Embryonic facial prominence (tissue), 1 donor: ENCODE data around the gene AAR2.

ENCODE experiments used
- DNase-seq: peaks from one replicate; pipeline ENCODE4 v3.0.0-alpha.2; 2016; ENCODE audit errors: extremely low spot score

The AAR2 gene

DNA sequence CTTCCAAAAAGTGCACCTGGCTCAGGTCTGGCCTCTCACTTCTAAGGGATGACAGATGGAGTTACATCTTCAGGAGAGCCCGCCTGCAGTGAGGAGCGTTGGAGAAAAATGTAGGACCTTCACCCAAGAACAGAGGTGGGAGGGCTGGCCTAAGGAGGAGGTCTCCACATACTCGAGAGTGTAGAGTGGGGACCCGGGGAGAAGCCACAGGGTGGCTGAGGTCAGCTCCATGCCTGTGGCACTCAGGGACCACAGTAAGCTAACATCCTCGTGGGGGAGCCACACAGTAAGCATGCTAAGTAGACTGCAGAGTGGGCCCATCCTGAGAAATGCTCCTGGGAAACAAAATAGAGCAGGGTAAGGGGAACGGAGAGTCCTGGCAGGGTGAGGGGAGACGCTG, 24.0 kb downstream of the AAR2 start:
- DNase-seq: no peak

DNA sequence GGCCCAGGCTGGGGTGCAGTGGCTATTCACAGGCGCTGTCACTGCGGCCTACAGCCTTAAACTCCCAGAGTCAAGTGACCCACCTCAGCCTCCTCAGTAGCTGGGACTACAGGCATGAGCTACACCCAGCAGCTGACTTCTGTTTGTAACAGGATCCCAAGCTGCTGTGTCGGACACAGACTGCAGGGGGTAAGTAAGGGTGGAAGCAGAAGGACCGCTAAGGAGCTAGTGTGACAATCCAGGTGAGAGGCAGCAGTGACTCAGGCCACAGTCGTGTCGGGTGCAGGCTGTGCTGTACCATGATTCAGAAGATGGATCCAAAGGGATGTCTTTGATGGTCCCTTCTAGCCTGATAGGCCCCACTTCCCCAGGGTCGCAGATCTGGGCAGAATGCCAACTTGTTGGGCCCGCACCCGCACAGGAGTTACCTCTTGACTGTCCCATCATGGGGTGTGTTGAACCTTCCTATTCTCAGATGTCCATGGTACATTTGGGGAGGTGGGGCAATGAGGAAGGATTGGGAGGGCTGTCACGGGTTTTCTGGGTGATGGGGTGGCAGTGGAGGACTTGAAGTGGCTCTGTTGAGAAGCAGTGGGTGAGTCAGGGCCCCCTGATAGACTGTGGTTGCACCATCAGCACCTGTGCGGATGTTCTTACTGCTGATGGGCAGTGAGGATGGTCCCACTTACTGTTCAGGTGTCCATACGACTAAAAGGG, 25.3 kb downstream of the AAR2 start:
- DNase-seq: no peak

DNA sequence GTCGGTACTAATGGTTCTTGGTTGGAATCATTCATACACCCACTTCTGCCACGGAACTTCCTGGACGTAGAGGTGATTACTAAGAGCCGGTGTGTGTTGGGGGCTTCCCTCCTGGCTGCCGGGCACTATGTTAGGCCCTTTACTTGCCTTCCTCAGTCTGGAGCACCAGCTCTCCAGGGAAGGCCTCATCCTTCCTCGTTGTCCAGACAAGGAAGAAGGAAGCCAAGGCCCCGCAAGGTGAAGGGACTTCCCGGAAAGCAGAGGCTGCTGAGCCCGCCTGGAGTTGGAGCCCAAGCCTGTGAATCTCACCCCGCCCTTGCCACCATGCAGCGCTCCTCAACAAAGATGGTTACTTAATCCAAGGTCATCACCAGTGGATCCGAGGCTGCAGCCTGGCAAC, 26.2 kb downstream of the AAR2 start:
- no peak for DNase-seq

DNA sequence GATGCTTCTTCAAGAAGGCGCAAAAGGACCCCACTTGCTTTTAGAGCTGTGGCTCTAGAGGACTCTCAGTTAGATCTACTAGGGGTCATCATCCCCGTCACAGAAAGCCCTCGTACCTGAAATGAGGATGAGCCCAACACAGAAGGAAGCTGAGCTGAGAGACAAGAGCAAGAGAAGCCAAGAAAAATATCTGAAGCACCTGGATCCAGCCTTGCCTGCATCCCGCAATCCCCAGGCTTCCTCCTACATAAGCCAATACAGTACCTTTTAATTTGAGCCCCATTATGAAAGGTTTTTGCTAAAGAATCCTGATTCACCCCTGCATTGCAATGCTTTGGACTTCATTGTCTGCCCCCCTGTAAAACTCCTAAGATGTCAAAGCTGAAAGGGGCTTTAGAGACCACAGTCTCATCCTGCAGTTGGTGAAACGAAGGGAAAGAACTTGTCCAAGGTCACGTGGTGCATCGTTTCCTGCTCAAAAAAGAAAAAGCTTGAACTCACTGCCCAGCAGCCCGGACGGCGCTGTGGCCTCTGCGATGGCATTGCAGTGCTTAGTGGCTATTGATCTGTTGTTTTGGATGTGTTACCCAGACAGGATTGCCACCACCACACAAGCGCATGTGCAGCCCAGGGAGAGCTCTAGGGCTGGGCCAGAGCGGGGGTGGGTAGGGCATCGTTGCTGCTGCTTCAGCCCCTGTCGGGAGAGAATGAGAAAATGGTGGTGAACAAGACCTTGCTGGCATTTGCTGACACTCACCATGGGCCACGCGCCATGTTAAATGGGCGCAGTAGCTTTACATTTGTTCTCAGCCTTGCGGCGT, 28.4 kb downstream of the AAR2 start:
- no peak for DNase-seq

DNA sequence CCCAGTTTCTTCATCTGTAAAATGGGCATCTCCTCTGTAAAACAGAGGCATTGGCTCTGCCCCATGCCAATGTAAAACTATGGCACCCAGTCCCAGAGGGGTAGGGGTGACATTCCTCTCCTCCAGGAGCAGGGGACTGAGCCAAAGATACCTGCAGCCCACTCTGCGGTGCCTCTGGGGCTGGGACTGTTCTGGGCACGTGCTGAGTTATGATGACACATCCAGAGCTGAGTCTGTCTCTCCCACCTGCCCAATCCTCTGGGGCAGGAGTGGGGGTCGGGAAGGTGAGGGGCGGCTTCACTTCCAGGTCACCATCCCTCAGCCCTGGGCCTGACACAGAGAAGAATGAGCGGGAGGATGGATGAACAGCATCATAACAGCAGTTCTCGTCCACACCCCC, 29.9 kb downstream of the AAR2 start:
- DNase-seq: no peak

DNA sequence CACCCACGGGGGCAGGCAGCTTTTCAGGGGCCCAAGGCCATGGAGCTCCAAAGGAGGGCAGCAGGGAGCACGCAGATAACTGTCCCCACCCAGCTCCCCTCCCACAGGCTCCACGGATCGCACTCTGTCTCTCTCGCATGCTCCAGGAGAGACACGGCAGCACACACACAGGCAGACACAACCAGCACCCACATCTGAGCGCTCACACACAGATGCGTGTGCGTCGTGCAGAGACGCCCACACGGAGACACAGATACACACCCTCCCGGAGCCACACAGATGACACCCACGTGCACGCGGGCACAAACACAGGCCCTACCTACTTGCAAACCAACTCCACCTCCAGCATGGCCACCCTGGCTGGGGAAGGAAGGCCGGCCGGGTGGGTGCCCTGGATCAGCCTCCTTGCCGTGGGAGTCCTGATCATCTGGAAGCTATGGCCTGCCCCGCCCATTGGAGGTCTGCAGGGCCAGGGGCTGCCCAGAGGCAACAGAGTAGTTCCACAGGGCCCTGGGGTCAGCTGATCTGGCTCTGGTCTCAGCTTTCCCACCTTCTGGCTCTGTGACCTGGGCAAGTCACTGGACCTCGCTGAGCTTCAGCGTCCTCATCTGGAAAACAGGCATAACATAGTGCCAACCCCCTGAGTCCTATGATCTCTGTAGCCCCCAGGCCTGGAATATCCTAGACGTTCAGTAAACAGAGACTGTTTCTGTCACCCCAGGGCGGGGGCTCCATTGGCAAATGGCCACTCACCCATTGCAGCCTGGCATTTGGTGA, 31.5 kb downstream of the AAR2 start:
- no peak for DNase-seq

DNA sequence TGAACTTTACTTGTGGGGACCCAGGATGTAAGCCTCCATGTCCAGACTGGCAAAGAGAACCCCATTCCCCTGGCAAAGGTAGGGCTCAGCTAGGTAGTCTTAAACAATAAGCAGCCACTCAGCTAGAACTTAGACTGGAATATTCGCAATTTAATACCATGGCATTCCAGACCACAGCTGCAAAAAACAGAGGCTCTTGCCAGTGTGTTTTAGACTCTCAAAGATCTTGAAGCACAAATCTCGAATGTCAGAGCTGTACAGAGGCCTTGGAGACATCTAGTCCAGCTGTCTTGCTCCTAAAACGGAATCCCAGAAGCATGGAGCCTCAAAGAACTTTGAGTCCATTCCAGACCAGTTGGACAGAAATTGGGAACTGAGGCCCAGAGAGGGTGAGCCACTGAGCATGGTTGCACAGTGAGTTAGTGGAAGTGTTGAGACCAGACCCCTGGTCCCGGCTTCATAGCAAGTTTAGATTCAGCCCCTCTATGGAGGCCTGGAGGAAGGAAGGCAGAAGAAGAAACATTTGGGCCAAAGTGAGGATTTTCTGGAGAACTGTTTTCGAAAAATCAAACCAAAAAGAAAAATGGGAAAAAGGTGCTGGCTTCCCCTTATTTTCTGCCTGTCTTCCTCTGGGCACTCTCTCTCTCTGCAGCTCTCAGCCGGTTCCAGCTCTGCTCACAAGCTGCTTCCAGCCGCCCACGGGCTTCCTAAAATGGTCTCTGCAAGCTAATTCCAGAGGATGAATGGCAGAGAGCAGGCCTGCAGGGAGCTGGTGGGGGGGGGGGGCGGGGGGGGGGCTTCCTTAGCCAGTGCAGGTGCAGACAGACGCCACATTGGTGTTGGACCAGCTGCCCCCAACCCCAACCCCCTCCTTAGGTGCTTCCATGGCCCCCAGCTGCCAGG, 32.4 kb downstream of the AAR2 start:
- DNase-seq: no peak

DNA sequence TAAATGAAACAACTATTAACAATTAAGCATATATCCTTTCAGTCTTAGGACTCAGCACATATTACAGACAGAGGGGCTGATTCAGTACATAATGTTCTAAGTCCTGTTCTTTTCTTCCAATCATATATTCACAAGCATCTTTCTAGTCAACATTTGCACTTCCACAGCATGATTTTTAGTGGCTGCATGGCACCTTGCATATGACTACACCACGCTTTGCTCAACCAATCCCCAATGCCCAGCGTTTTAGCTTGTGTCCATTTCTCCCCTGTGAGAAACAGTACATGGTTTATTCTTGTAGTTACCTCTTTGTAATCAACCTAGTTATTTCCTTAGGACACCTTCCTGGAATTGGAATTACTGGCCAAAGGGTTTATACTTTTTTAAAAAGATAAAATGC, 33.2 kb downstream of the AAR2 start:
- DNase-seq: no peak

DNA sequence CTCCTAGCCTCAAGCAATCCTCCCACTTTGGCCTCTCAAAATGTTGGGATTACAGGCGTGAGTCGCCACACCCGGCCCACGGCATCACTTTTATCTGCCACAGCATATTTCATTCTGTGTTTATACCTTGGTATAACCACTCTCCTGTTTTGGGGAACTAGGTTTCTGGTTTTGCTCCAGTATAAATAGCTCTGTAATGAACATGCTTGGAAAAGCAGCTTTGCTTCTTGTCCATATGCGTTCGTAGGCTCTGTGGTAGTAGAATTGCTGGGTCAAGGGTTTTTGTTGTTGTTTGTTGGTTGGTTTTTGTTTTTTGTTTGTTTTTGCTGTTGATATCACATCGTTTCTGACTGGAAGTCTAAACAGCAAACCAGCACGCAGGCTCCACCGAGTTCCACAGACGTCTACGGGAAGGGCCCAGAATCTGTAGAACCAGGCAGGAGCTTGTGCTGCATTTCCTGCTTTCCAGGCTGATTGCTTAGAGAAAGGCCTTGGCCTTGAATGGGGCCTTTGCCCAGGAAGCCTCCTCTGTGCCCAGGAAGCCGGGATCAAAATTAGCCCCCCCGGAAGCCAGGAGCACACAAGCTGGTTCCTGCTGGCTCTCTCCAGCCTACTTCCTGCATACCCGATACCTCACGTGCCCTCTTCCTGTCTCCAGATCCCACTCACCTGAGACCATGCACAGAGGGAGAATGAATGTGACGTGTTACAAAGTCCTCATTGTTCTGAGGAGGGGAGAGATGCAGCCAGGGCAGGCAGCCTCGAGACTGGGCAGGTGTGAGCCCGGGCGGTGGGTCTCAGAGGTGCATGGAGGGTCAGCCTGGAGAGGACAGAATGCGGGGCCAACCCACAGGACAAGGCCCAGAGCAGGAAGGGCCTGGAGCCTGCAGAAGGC, 34.7 kb downstream of the AAR2 start:
- DNase-seq: no peak

DNA sequence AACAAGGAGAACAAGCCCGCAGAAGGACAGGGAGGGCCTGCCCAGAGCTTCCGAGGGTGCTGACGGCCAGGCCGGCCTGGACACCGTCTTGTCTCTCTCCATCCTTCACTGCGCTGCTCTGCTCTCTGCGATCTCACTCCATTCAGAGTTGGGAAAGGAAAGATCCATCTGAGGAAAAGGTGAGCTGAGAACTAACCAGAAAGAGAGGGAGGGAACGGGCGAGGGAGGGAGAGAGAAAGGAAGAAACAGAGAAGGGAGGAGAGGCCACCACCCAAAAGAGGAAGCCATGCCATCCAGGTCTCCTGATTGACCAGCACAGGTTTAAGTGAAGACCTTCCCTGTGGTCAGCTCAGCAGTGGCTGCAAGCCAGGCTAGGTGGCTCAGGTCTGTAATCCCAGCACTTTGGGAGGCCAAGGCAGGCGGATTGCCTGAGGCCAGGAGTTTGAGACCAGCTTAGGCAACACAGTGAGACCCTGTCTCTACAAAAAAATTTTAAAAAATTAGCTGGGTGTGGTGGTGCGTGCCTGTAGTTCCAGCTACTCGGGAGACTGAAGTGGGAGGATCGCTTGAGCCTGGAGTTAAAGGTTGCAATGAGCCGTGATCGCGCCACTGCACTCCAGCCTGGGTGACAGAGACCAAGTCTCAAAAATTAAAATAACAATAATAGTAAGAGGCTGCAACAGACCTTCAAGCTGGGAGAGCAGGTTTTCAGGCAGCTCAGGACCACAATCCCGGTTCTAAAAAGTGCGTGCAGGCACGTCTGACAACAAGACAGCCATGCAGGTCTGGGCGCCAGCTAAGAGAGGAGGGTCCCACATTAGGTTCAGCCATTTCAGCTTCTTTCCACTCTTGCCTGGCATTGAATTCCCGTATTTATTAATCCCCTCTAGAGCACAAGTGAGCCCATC, 35.6 kb downstream of the AAR2 start:
- DNase-seq: no peak

DNA sequence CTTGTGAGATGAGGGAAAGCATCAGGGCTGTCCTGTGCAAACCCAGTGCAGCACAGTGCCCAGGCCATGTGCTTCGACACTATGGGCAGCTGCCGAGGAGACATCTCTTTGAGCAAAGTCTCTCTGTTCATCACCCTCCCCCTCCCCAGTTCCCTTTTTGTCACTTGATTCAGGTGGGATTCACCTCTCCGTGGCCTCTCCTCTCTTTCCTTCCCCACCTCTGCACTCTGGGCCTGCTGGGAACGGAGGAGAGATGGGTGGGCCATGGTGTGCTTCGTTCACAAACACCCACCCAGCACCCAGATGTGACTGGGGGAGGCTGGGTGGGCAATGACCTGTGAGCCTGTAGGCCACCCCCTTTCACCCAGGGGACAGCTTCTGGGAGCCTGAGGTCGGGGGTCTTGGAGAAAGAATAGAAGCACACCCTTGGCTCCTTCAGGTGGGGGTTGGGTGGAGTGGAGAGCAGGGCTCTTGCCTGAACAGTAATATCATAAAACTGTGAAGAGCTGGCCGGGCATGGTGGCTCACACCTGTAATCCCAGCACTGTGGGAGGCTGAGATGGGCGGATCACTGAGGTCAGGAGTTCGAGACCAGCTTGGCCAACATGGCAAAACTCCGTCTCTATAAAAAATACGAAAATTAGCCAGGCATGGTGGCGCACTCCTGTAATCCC, 36.4 kb downstream of the AAR2 start:
- no peak for DNase-seq

DNA sequence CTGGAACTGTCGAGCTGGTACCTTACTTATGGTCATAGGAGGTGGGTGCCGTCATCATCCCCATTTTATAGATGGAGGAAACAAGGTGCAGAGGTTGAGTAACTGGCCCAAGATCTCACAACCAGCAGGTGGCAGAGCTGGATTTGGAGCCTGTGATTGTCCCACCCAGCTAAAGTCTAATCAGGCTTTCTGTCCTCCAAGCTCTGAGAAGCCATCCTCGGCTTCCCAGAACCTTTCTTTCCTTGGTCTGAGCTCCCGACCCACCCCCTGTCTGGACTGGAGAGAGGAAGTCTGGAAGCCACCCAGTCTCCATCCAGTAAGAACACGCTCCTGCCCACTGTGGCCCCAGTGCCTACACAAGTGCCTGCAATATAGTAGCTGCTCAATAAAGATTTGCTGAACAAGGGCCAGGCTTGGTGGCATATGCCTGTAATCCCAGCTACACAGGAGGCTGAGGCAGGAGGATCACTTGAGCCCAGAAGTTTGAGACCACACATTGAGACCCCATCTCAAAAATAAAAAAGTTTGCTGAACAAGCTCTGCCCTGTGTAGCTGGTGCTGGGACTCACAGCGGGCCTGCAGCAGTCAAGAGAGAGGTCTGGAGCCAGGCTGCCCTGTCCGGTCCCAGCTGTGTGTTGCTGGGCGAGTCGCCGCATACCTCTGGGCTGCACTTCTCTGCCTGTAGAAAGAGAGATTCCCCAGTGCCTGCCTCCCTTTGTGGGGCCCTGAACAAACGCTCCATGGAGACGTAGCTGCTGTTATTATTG, 37.3 kb downstream of the AAR2 start:
- no peak for DNase-seq

DNA sequence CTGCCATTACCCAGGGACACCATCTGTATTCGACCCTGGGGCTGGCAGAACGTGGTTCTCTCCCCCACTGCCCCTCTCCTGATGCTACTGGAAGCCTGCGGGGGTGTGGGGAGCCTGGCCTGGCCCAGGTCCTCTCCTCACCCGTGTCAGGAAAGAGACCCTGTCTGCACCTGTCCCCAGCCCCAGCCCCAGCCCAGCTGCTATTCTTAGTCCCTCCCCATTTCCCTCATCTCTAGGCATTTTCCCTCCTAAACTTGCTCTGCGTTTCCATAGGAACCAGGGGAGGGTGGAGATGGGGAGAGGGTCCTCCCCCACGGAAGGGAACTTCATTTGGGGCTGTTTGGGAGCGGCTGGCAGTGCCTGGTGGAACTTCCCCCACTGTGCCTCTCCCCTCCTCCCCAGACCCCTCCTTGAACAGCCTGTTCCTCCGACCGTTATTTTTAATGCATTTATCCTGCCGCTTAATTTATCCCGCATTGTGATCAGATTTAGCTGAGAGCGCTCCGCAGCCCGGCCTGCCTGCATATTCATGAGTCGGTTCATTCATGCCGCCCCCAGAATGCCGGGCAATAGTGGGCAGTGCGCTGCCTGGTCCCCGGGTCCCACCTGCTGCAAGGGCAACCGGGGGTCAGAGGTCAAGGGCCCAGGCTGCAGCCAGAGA, 38.0 kb downstream of the AAR2 start:
- DNase-seq: peak; percentile 9

DNA sequence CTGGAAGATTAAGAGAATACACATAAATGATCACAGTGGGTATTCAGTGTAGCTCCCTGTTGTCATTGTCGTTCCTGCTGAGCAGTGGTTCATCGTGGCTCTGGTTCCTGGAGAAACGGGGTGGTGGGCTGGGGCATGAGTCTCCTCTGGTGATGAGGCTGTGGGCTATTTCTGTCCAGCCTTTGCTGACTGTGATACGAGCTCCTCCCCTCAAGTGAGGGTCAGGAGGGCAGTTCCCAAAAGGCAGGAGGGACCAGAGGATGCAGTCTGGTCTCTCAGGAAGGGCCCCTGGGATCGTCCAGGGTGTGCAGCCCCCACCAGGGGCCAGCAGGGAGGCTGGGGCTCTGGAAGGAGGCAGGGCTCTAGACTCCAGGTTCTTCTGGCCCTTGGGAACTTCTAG, 38.7 kb downstream of the AAR2 start:
- DNase-seq: no peak

DNA sequence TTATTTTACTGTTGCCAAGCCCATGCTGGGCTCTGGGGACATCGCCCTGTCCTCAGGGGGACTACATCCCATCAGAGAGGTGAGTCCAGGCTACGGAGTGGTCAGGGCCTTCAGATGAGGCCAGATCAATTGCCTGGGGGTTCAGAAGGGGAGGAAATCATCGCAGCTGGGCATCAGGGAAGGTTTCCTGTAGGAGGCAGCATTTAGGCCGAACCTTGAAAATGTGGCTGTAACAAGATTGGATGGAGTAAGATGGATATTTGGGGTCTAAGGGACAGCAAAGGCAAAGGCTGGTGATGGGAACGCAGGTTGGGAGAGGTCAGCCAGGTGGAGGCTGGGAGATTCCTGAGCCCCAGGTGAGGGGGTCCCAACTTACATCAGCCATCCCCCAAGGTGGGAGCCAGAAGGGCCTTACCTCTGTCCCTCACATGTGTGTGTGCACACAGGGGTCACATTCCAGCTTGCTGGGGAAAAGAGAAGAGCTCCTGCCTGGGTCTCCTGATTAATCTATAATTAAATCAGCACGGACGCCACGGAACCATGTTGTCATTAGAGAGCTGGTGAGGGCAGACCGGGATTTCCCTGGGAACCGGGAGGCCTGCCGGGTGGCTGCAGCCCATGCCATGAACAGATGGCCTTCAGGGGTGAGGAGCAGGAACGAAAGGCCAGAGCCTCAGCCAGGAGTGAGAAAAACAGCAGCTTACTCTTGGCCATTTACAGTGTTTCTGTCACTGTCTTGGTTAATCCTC, 39.3 kb downstream of the AAR2 start:
- DNase-seq: no peak

DNA sequence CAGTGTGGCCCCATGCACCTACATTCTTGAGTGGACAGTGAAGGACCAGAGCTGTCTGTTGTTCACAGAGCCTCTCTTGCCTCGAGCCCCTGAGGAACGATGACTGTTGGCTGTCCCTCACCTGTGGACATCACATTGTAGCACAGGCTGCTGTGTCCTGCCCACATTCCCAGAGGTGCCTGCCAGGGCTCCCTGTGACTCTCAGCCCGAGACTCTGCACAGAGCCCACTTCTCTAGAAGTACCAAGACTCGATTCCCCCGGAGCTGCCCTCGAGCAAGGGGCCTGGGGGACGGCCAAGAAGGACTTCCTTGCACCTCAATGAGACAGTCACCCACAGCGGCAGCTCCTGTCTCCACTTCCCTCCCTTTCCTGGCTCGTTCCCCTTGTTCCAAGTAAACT, 41.3 kb downstream of the AAR2 start:
- no peak for DNase-seq

DNA sequence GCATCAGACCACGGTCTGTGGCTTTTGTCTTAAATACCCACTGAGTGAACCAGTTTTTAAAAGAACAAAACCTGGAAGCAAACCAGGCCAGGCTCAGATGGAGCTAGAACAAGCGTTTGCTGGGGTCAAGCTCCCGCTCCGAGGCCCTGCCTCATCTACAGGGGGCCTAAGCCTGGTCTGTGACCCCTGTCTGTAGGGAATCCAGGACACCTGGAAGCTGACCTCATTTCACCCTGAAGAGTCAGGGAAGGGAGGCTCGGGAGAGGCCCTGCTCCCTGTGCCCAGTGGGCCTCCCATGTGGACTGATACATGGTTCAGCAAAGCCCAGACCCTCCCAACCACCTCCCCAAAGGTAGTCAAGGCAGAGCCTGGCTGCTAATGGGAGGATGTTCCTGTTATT, 43.1 kb downstream of the AAR2 start:
- DNase-seq: no peak
